GM19395 (cell line): ENCODE results near the gene CMSS1.
"Not testable (repeated sequence)": the region's sequence is repeated elsewhere in the genome, so short reads cannot be mapped to it uniquely, and the experiment has no call there.

Experiments used
- ATAC-seq: cut with Tn5 transposase; IDR thresholded peaks from one replicate; pipeline ENCODE4 v1.9.1; 2021; ENCODE audit warnings: mild to moderate bottlenecking, moderate library complexity; ENCODE audit not compliant: unreplicated experiment

CMSS1 gene

GRCh38 chr3:100043271-100043670 is 225.6 kb downstream of the CMSS1 start:
- ATAC-seq, result no peak

GRCh38 chr3:100044369-100044768 is 226.7 kb downstream of the CMSS1 start:
- ATAC-seq, result peak; percentile 79

DNA sequence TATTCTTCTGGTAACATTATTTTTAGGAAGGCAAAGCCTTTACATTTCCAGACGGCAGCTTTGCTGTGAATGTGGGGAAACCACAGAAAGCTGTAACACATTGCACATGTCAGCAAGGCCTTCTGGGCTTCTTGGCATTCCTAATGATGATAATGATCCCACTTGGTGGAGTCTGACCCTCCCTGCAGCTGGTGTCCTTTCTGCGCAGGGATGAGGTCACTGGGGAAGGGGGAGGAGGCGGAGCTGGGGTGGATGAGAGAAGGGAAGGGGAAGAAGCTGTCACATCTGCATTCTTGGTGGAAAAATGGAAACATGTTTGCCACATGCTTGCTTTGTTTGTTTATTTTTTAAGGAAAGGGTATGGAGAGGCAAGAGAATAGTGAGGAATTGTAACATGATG is 228.0 kb downstream of the CMSS1 start:
- ATAC-seq, result no peak

- ATAC-seq, result no peak
Observed at GRCh38 chr3:100046986-100047385, 229.3 kb downstream of the CMSS1 start.

- ATAC-seq, result peak; percentile 81
Observed at GRCh38 chr3:100047455-100048141, 229.9 kb downstream of the CMSS1 start.

DNA sequence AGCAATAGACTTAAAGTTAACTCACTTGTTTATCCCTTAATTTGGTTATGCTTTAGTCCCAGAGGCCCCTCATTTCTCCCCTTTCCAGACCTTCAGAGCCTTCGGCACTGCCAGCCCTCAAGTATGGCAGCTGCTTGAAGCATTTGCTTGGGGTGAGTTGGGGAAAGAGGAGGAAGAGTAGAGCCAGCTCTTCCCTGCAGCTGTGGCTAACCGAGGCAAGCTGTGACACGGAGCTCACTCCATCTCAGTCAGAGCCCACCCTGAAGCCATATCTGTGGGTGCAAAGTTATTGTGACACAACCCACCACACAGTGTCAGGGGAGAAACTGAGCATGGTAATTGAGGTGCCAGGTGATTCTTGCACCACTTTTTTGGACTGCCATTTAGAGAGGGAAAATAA is 230.6 kb downstream of the CMSS1 start:
- ATAC-seq, result no peak

- ATAC-seq, result not testable (repeated sequence)
Observed at GRCh38 chr3:100051513-100051912, 233.9 kb downstream of the CMSS1 start.

DNA sequence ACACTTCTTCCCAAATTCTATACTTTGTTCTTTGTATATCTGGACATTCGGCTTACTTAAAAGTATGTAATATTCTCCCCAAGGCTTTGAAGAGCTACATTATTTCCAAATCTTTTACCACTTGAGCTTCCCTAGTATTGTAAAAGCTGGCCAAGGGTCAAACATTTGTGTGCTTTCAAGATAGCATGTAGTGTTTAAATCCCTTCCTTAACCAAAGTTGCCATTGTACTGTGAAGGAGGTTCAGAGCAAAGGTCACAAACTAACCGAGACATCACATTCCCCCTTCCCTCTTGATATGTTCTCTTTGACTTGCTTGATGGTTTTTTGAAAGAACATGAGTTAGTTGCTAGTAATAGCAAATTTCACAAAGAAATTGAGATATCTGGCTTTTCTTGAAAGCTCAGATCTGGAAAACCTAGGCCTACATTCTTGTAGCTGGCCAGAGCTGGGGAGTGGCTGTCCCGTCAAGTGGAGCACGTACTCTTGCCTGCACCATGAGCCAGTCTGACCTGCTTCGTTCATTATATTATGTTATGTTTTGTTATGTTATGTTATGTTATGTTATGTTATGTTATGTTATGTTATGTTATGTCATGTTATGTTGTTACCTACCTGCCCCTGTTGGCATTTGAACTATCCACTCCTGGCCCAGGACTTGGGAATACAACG is 236.4 kb downstream of the CMSS1 start:
- no peak for ATAC-seq

GRCh38 chr3:100057716-100058575 is 240.3 kb downstream of the CMSS1 start:
- ATAC-seq, result no peak

DNA sequence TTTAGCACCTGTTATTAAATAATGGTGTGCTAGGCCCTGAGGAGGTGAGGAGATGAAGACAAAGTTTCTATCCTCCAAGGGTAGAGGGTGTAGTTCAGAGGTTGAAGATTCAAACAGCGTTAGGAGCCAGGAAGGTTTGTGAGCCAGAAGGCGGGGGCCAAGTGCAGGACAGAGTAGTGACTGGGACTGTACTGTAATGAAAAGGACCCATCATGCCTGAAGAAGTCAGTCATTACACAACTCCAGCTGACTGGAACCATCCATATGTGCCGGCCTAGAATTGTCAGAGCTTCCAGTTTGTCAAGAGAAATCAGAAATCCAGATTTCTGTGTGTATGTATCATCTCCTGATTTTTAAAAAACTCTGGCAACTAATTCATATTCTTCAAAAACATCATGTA is 241.8 kb downstream of the CMSS1 start:
- no peak for ATAC-seq

GRCh38 chr3:100060685-100061484 is 243.2 kb downstream of the CMSS1 start:
- ATAC-seq, result peak; percentile 67

- ATAC-seq, result no peak
Observed at GRCh38 chr3:100062665-100063064, 245.0 kb downstream of the CMSS1 start.

DNA sequence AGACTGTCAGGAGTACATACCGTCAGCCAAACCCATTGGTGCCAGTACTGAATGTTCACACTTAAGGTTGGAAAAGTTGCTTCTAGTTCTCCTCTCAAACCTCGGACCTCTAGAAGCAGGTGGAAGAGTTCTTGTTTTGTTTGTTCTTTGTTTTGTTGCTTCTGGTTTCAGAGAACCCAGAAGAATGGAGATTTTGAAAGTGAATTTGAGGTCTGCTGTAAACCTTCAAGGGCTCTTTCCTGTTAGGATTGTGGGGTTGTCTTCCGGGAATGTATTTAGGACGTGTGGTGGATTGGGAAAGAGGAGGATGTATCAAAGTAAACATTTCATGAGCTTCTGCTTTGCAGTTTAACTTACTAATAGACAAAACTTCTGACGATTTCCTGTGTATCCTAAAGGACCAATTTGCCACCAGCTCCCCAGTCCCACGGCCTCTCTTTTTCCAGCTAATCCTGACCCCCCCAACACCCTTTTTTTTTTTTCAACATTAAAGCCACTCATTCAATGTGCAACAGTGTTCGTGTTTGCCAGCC is 246.3 kb downstream of the CMSS1 start:
- no peak for ATAC-seq

DNA sequence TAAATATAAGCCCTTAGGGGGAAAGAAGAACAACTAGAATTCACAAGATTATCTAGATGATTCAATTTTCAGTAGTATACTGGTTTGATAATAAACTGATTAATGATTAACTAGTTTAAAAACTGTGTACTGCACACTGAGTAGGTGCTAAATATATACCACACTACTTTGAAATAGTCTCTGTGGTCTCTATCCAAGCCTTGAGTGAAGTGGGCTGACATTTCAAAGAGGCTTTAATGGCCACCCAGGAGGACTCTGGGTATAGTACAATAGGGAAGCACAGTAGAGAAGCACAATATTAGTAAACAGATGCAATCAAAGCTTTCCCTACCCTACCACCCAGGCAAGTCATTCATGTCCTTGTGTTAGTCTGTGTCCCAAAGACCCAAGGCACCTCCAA is 249.9 kb downstream of the CMSS1 start:
- ATAC-seq, result no peak

DNA sequence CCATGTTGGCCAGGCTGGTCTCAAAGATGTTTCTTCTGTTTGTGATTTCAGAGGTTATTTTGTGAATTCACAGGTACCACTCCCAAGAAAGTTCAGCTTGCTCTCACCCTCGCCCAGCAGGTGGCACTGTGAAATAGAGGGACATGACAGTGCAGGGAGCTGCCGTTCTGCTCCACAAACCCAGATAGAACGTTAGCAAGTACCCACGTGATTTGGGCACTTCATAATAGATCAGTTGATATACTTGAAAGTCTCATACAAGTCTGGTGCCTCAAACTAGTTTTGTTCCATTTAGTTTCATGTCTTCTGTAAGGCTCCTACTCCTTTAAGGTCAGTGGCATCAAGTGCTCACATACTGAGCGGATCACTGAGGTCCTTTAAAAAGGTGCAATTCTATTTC is 251.2 kb downstream of the CMSS1 start:
- peak; percentile 67 for ATAC-seq

- no peak for ATAC-seq
Observed at GRCh38 chr3:100069472-100069871, 251.8 kb downstream of the CMSS1 start.

DNA sequence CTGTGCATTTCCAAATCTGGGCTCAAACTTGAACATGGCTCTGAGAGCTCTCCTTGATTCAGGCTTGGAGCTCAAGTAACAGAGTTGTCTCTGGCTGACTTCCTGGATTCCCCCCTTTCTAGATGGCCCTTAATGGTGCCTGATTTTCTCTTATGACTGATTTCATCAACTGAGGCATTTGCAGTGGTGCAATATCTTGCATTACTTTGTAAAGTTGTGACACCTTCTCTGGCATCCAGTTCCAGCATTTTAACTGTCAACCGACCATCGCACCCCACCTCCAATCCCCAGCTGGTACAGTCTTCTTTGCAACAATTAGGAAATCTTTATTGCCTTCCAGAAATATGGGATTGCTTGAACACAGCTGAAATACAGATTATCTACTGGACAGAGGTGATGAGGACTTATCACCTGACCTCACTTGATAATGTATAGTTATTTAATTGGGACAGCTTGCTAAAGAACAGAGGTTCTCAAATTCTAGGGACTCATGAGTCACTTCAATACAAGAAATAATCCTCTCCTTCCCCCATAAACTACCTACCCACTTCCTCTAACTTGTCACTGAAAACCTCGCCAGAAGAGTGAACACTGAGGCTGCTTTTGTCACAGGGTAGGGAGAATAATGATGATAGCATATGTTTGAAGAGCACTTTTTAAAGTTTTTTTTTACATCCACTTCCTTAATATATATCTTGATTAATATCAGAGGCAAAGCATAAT is 254.8 kb downstream of the CMSS1 start:
- ATAC-seq, result peak; percentile 60

- peak; percentile 7 for ATAC-seq
Observed at GRCh38 chr3:100073049-100073713, 255.5 kb downstream of the CMSS1 start.

DNA sequence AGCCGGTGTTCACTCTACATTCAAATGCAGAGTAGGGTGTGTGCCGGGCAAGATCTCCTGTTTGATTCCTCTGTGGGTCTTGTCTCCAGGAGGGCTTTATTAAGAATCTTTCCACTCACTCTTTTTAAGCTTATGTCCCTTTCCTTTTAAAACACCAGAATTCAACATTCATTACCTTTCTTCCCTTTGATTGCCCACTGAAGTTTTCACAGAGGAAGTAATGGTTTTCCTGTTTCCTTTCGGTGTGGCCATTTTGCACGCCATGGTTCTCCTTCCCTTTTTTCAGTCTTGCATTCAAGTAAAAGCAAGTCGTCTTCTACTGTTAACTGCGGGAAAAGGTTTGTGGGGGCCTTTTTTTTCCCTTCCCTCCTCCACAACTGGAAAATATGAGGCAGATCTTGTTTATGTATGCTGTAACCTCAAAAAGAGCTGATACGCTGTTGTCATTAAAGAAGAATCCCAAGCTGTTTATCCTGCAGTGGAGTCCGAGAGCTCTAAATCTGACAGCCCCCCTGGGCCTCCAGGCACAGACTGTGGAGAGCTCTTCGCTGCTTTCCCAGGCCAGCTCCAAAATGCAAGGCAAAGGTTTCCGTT is 256.1 kb downstream of the CMSS1 start:
- ATAC-seq, result peak; percentile 50
